GM23248 (cell line): ENCODE measurements around the gene GPR4.

Source experiments
- EZH2 ChIP-seq: fragments of 200-600 bp; sonication (generic); IDR thresholded peaks from 2 replicates; pipeline ENCODE4 v1.6.1; 2018; ENCODE audit warnings: antibody characterized with exemption, mild to moderate bottlenecking; ENCODE audit not compliant: insufficient read depth, poor library complexity, severe bottlenecking
- EZH2phosphoT487 ChIP-seq: fragments of 200-600 bp; sonication (generic); IDR thresholded peaks from 2 replicates; pipeline ENCODE4 v1.6.1; 2018; ENCODE audit warnings: antibody characterized with exemption, moderate library complexity, mild to moderate bottlenecking, low read depth; ENCODE audit not compliant: insufficient read depth

DNA sequence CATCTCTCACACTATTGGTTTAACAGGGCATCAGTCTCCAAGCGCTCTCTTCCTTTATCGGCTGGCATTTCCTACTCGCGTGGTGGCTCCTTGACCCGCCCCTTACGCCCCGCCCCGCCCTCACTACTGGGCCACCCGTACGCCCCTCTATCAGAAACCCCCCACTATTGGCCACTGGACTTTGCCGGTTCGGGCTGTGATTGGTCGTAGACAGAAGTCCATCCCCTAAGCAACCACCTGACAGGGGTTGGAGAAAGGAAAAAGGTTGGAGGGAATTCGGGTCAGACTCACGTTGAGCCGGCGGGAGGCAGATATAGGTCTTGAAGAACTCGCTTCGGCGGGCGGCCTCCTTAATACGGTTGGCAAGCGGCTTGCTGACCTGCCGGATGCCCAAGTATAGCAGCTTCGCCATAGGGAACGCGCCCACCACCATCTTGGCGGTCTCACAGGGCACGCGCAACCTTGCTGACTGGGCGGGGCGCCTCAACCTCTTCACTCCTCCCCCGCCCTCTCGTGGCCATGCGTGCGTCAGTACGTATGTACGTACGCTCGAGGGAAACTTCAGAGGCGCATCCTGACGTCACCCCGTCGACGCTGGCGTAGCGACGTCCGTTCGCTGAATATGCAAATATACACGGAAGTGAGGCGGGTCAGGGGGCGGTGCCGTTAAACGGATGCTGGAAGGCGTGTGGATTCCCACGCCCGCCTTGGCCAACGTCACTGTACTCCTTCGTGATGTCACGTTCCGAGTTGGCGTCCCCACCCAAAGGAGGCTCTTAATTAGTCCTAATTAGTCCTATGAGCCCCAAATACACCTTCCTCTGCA lies 17.5 kb downstream of the GPR4 start, which contains the start of gene OPA3:
- no peak for TF ChIP-seq EZH2
- no peak for TF ChIP-seq EZH2phosphoT487
